ENCODE data around the gene CCSER1.

DNA sequence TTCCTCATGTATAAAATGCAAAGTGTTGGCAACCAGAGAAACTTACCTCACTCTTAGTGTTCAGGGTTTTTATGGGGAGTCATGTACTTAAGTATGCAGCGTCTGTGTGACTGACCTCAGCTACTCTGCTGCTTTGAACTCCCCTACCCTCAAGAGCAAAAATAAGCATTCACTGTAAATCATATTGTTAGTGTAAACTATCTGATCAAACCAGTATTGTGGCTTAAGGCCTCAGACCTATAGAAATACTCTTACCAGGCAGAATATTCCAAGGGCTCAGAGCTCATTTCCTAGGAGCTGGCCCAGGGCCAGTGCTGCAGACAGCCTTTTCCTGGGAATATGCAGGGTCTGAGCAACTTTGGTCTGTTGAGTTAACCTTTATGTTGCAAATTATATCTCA is 453.1 kb downstream of the CCSER1 start:
- TF ChIP-seq, protein P1, sequence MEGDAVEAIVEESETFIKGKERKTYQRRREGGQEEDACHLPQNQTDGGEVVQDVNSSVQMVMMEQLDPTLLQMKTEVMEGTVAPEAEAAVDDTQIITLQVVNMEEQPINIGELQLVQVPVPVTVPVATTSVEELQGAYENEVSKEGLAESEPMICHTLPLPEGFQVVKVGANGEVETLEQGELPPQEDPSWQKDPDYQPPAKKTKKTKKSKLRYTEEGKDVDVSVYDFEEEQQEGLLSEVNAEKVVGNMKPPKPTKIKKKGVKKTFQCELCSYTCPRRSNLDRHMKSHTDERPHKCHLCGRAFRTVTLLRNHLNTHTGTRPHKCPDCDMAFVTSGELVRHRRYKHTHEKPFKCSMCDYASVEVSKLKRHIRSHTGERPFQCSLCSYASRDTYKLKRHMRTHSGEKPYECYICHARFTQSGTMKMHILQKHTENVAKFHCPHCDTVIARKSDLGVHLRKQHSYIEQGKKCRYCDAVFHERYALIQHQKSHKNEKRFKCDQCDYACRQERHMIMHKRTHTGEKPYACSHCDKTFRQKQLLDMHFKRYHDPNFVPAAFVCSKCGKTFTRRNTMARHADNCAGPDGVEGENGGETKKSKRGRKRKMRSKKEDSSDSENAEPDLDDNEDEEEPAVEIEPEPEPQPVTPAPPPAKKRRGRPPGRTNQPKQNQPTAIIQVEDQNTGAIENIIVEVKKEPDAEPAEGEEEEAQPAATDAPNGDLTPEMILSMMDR (IDR thresholded peaks at IDR 0.05; ENCODE audit: insufficient read depth, low read length, poor library complexity, severe bottlenecking), result no peak
- no peak for TF ChIP-seq EZH2phosphoT487 (conservative IDR thresholded peaks at IDR 0.05; ENCODE audit: low read length)

All from SU-DHL-6 (cell line).